ENCODE measurements around the gene GRK6.
"Not testable (repeated sequence)": the region's sequence is repeated elsewhere in the genome, so short reads cannot be mapped to it uniquely, and the experiment has no call there.

The GRK6 gene

GRCh38 chr5:177399997-177400868 lies 26.2 kb upstream of the GRK6 start, which contains the start of gene PFN3:
TSS of gene PFN3 (minus strand) at chr5:177400661. CDS start at chr5:177400576, 85 bp downstream.
- no peak for DNase-seq (ENCODE audit: low read depth)

- no peak for DNase-seq (ENCODE audit: low read depth)
These were observed 24.0 kb upstream of the GRK6 start for GRCh38 chr5:177402271-177403043.

- no peak for DNase-seq (ENCODE audit: low read depth)
These were observed 23.2 kb upstream of the GRK6 start for GRCh38 chr5:177403102-177403791.

GRCh38 chr5:177403792-177404640 lies 22.5 kb upstream of the GRK6 start:
- no peak for DNase-seq (ENCODE audit: low read depth)

- DNase-seq (ENCODE audit: low read depth): no peak
These were observed 21.8 kb upstream of the GRK6 start for GRCh38 chr5:177404641-177405179.

- no peak for DNase-seq (ENCODE audit: low read depth)
These were observed 21.2 kb upstream of the GRK6 start for GRCh38 chr5:177405312-177405711.

GRCh38 chr5:177405805-177406204 lies 20.7 kb upstream of the GRK6 start:
- no peak for DNase-seq (ENCODE audit: low read depth)

GRCh38 chr5:177409043-177409801 lies 17.3 kb upstream of the GRK6 start, which contains the start of gene F12:
TSS of gene F12 (minus strand) at chr5:177409564. CDS start at chr5:177409527, 37 bp downstream.
- no peak for DNase-seq (ENCODE audit: low read depth)

GRCh38 chr5:177410575-177410974 lies 15.9 kb upstream of the GRK6 start:
- DNase-seq (ENCODE audit: low read depth): no peak

- DNase-seq (ENCODE audit: low read depth): no peak
These were observed 13.8 kb upstream of the GRK6 start for GRCh38 chr5:177412603-177413233.

GRCh38 chr5:177414481-177414880 lies 12.0 kb upstream of the GRK6 start:
- no peak for DNase-seq (ENCODE audit: low read depth)

GRCh38 chr5:177417081-177417480 lies 9.4 kb upstream of the GRK6 start:
- not testable (repeated sequence) for DNase-seq (ENCODE audit: low read depth)

- no peak for DNase-seq (ENCODE audit: low read depth)
These were observed 7.4 kb upstream of the GRK6 start for GRCh38 chr5:177419046-177419445.

GRCh38 chr5:177420472-177420871 lies 6.0 kb upstream of the GRK6 start:
- DNase-seq (ENCODE audit: low read depth): not testable (repeated sequence)

GRCh38 chr5:177421062-177421798 lies 5.2 kb upstream of the GRK6 start:
- DNase-seq (ENCODE audit: low read depth): no peak

GRCh38 chr5:177423671-177424070 lies 2.8 kb upstream of the GRK6 start:
- DNase-seq (ENCODE audit: low read depth): no peak

GRCh38 chr5:177425196-177425800 lies 1.2 kb upstream of the GRK6 start:
- DNase-seq (ENCODE audit: low read depth): no peak

GRCh38 chr5:177425801-177426565 lies 493 bp upstream of the GRK6 start:
- peak; percentile 100 for DNase-seq (ENCODE audit: low read depth)

Measured in GM04503 (cell line).